Measurements from ENCODE around the gene CFAP210. TPM values are rescaled to one million over a fixed set of nuclear protein-coding genes. Genes with fewer than 3 reads are reported as not detected.

Gene CFAP210
- total and polyA plus RNA-seq, 9 of the 15 experiments (the other 6 are each of a cell fraction or from before 2014, with no cell fraction given): 0.75 to 3.6 (median 1.3) TPM

DNA sequence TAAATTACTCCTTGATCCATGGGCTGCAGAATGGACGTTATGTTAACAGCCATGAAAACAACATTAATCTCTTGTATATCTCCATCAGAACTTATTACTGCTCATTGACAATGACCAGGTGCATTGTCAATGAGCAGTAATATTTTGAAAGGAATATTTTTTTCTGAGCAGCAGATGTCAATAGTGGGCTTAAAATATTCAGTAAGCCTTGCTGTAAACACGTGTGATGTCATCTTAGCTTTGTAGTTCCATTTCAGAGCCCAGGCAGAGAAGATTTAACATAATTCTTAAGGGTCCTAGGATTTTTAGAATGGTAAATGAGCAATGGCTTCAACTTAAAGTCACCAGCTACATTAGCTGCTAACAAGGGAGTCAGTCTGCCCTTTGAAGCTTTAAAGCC, 26.6 kb downstream of the CFAP210 start:
- Histone ChIP-seq H3K9me3 (replicated peaks; ENCODE audit: control insufficient read depth, insufficient read depth, low read depth, low read length) (no peaks in the 10 kb centered on the region), H3K27ac (ENCODE audit: extremely low read depth, low read depth, low read length) (no peak overlapping the region), H3K79me2 (ENCODE audit: control insufficient read depth, insufficient read depth, low read length) (no peaks in the 10 kb centered on the region), H2AFZ (ENCODE audit: low read depth, low read length) (no peak overlapping the region), H3K36me3 (ENCODE audit: control insufficient read depth, insufficient read depth, low read length) (no peaks in the 10 kb centered on the region), H3K9ac (ENCODE audit: insufficient read depth in 1 of 2, low read depth in 2 of 2, low read length in 2 of 2) (no peak overlapping the region), H4K20me1 (replicated peaks; ENCODE audit: control insufficient read depth, insufficient read depth, low read length) (no peaks in the 10 kb centered on the region), H3K4me2 (ENCODE audit: insufficient read depth, low read length) (no peak overlapping the region), H3K4me1 (replicated peaks in 1 of 2; ENCODE audit: control insufficient read depth in 2 of 2, insufficient read depth in 2 of 2, low read length in 2 of 2) (peaks cover 4 to 68% of the 10 kb centered on the region in 2 experiments; a peak in 4 of 5 replicates), H3K4me3 (no peak overlapping the region), H3K27me3 (ENCODE audit: control insufficient read depth in 2 of 2, insufficient read depth in 2 of 2, low read length in 2 of 2) (no peaks in the 10 kb centered on the region), H3K9me1 (ENCODE audit: control insufficient read depth, insufficient read depth, low read length) (no peaks in the 10 kb centered on the region)
- DNase-seq (ENCODE audit: extremely low read depth in 1 of 4, low spot score in 3 of 4) (no peak), FAIRE-seq (no peak), ATAC-seq (no peak)
- WGBS (ENCODE audit: insufficient coverage, low coverage, missing lambda C conversion rate): 7% methylated on average over 2 of the region's 2 CpGs
- TF ChIP-seq JUND (IDR thresholded peaks at IDR 0.05; ENCODE audit: borderline replicate concordance, low read depth, low read length) (peak; percentile 8; the same call in 1 of the 2 replicates), JUND (tag; IDR thresholded peaks at IDR 0.05; ENCODE audit: borderline replicate concordance, low read depth, low read length) (no peak), RAD21 (CRISPR knock-in tag; conservative IDR thresholded peaks at IDR 0.05 in 1 of 2, IDR thresholded peaks at IDR 0.05 in 1 of 2) (peak in 1 of 2 experiments; percentile 37; a peak in 1 of 4 replicates), SAP30 (IDR thresholded peaks at IDR 0.05; ENCODE audit: borderline replicate concordance, insufficient read depth, low read depth, low read length, poor library complexity, severe bottlenecking) (no peak), MCM2 (IDR thresholded peaks at IDR 0.05; ENCODE audit: low read depth) (no peak), ATF7 (IDR thresholded peaks at IDR 0.05) (0 out of 2 replicates have a peak, but pooled peaks have one; percentile 41)
- TF ChIP-seq, protein P1, sequence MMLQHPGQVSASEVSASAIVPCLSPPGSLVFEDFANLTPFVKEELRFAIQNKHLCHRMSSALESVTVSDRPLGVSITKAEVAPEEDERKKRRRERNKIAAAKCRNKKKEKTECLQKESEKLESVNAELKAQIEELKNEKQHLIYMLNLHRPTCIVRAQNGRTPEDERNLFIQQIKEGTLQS (IDR thresholded peaks at IDR 0.05): 0 out of 2 replicates have a peak, but pooled peaks have one; percentile 17
- TF ChIP-seq, protein P1 (CRISPR knock-in tag; conservative IDR thresholded peaks at IDR 0.05): no peak
- TF ChIP-seq, protein P2, sequence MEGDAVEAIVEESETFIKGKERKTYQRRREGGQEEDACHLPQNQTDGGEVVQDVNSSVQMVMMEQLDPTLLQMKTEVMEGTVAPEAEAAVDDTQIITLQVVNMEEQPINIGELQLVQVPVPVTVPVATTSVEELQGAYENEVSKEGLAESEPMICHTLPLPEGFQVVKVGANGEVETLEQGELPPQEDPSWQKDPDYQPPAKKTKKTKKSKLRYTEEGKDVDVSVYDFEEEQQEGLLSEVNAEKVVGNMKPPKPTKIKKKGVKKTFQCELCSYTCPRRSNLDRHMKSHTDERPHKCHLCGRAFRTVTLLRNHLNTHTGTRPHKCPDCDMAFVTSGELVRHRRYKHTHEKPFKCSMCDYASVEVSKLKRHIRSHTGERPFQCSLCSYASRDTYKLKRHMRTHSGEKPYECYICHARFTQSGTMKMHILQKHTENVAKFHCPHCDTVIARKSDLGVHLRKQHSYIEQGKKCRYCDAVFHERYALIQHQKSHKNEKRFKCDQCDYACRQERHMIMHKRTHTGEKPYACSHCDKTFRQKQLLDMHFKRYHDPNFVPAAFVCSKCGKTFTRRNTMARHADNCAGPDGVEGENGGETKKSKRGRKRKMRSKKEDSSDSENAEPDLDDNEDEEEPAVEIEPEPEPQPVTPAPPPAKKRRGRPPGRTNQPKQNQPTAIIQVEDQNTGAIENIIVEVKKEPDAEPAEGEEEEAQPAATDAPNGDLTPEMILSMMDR (IDR thresholded peaks at IDR 0.05 in 2 of 3, conservative IDR thresholded peaks at IDR 0.05 in 1 of 3; ENCODE audit: insufficient read depth in 2 of 3, low read depth in 1 of 3, low read length in 3 of 3): peak in 1 of 3 experiments; percentile 21; a peak in 2 of 6 replicates
- ChIA-PET CTCF (ENCODE audit: low intra/inter-chr PET ratio) (no interaction called here), POLR2A (interaction anchor here (0.7 to 1.7 kb wide), 8 partner anchors 10 to 507 kb away, joined by 3 to 8 read pairs (median 4); no protein-coding TSS in a partner anchor)
- no TSS peak for BruUV-seq (replicated peaks)
- in situ Hi-C loops (cut with MboI): no loop called here
- intact Hi-C loops (cut with micrococcal nuclease): loop anchor here (10.0 kb wide), 1 partner anchor 257 kb away; no protein-coding TSS in a partner anchor
